ENCODE measurements around the gene RTL9.
A peak's percentile ranks its signal among the peaks of the same experiment; 100 is the strongest.

RTL9 gene

DNA sequence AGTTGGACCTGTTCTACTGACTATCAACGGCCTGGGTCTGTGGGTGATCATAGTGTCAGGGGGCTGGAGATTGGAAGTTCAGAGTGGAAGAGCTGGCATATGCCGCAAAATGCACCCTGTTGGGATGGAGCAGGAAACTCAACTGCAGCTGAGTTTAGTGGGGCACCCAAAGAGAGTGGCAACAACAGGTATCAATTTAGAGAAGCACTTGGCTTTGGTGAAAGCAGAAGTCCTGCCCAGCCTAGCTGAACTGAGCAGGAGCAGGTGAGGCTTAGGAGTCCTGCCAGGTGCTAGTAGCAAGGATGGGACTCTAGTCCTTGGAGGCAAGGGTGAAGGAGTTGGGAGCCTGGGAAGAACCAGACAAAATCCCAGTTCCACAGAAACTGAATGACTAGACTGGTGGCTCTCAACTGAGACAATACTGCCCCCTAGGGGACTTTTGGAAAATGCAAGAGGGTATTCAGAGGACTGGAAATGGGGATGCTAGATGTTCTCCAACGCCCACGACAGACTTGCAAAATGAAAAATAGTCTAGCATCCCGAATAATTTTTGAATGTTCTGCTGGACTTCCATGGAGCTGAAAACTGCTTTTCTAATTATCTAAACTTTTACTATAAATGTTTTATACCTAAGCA, 49.4 kb downstream of the RTL9 start:
- peak; percentile 87 for DNase-seq

All from OCI-M1 (cell line).